GM19099 (cell line): Measurements from ENCODE around the gene SH2D1A.

ENCODE experiments used
- POLR2A ChIP-seq: IDR thresholded peaks from 3 replicates; pipeline ENCODE4 v1.6.1; 2011; ENCODE audit warnings: low read depth; ENCODE audit not compliant: insufficient read length; ENCODE audit errors: extremely low read depth

SH2D1A gene

GRCh38 chrX:124346117-124346876 lies at the start of gene SH2D1A:
TSS of gene SH2D1A (plus strand) at chrX:124346563. CDS start at chrX:124346643, 80 bp downstream.
- no peak for TF ChIP-seq POLR2A

- no peak for TF ChIP-seq POLR2A
Measured at GRCh38 chrX:124300405-124300804, 46.0 kb upstream of the SH2D1A start.

GRCh38 chrX:124307253-124307907 lies 39.0 kb upstream of the SH2D1A start:
- no peak for TF ChIP-seq POLR2A

GRCh38 chrX:124325732-124326131 lies 20.6 kb upstream of the SH2D1A start:
- TF ChIP-seq POLR2A, result no peak

GRCh38 chrX:124328765-124329164 lies 17.6 kb upstream of the SH2D1A start:
- no peak for TF ChIP-seq POLR2A

- no peak for TF ChIP-seq POLR2A
Measured at GRCh38 chrX:124332481-124333424, 13.6 kb upstream of the SH2D1A start, which contains the start of gene TEX13D. TSS of gene TEX13D (plus strand) at chrX:124332660. CDS start at chrX:124332918, 258 bp downstream.

- no peak for TF ChIP-seq POLR2A
Measured at GRCh38 chrX:124333862-124334261, 12.5 kb upstream of the SH2D1A start.

- TF ChIP-seq POLR2A, result no peak
Measured at GRCh38 chrX:124335598-124335997, 10.8 kb upstream of the SH2D1A start.

- no peak for TF ChIP-seq POLR2A
Measured at GRCh38 chrX:124337916-124338315, 8.4 kb upstream of the SH2D1A start.

GRCh38 chrX:124338733-124339514 lies 7.4 kb upstream of the SH2D1A start:
- no peak for TF ChIP-seq POLR2A

DNA sequence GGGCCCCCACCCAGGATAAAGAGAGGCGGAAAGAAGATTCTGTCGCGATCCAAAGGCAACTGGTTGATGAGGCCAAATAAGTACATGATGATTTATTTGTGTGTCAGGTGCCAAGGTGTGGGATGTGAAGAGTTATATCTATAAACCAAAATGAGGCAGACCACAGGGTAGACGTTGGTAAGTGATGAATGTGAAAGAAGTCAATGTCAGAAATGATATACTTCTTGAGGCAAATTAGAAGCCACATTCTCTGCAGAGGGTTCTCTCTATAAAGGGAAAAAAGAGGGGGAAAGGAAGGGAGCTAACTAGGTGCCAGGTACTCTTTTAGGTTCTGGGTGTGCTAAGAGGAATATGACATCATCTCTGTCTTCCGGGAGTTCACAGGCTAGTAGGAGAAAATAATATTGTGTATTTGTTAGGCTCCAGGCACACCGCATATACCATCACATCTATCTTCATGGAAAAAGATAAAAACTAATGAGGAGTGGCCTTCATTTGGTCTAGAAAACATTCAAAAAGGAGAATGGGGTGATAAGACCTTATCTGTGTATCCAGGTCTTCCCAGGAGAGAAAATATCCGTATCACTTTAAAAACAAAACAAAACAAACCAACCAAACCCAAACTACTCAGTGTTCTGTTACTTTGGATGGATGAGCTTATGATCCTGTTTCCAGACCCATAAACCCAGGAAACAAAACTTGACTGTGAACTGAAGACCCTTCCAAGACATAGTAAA lies 4.8 kb upstream of the SH2D1A start:
- TF ChIP-seq POLR2A, result no peak

- no peak for TF ChIP-seq POLR2A
Measured at GRCh38 chrX:124342174-124342867, 4.0 kb upstream of the SH2D1A start.

- no peak for TF ChIP-seq POLR2A
Measured at GRCh38 chrX:124343016-124343415, 3.3 kb upstream of the SH2D1A start.
